Loucy (cell line): ENCODE data around the gene WDR74.

Source experiments
- H2AFZ ChIP-seq: fragments of 200-600 bp; sonication (generic); 2 replicates; pipeline ENCODE4 v1.6.0; 2016; ENCODE audit warnings: antibody characterized with exemption, mild to moderate bottlenecking, low read length, moderate library complexity
- H3F3A ChIP-seq: fragments of 200-600 bp; 2 replicates; pipeline ENCODE4 v1.6.0; 2016; ENCODE audit warnings: antibody characterized with exemption, low read depth, mild to moderate bottlenecking
- H3K27me3 ChIP-seq: fragments of 200-600 bp; sonication (generic); 2 replicates; pipeline ENCODE4 v1.6.1; 2014; ENCODE audit warnings: low read length, mild to moderate bottlenecking; ENCODE audit not compliant: insufficient read depth, poor library complexity, severe bottlenecking
- H3K36me3 ChIP-seq: fragments of 200-600 bp; sonication (generic); 2 replicates; pipeline ENCODE4 v1.6.1; 2016; ENCODE audit warnings: low read length; ENCODE audit not compliant: insufficient read depth
- H3K4me1 ChIP-seq: fragments of 200-600 bp; sonication (generic); 2 replicates; pipeline ENCODE4 v1.5.1; 2014; ENCODE audit warnings: low read length, mild to moderate bottlenecking; ENCODE audit not compliant: insufficient read depth, poor library complexity, severe bottlenecking
- H3K4me2 ChIP-seq: fragments of 200-600 bp; sonication (generic); 2 replicates; pipeline ENCODE4 v1.6.0; 2014; ENCODE audit warnings: antibody characterized with exemption, low read length, low read depth, mild to moderate bottlenecking; ENCODE audit not compliant: poor library complexity, severe bottlenecking
- H3K4me3 ChIP-seq: fragments of 200-600 bp; sonication (generic); 2 replicates; pipeline ENCODE4 v1.5.1; 2014; ENCODE audit warnings: low read length, mild to moderate bottlenecking, mixed read lengths; ENCODE audit not compliant: poor library complexity, severe bottlenecking
- H3K79me2 ChIP-seq: fragments of 200-600 bp; sonication (generic); 2 replicates; pipeline ENCODE4 v1.6.1; 2014; ENCODE audit warnings: low read length; ENCODE audit not compliant: insufficient read depth
- H3K9ac ChIP-seq: fragments of 200-600 bp; sonication (generic); 2 replicates; pipeline ENCODE4 v1.6.0; 2014; ENCODE audit warnings: mild to moderate bottlenecking, low read depth, low read length, moderate library complexity; ENCODE audit not compliant: poor library complexity, severe bottlenecking
- H3K9me2 ChIP-seq: fragments of 200-600 bp; sonication (generic); replicated peaks from 2 replicates; pipeline ENCODE4 v1.6.1; 2016; ENCODE audit warnings: low read depth, low read length, mixed read lengths
- H3K9me3 ChIP-seq: fragments of 200-600 bp; sonication (generic); 2 replicates; pipeline ENCODE4 v1.6.1; 2014; ENCODE audit warnings: mild to moderate bottlenecking, antibody characterized with exemption, low read length, low read depth; ENCODE audit not compliant: insufficient read depth
- H4K20me1 ChIP-seq: fragments of 200-600 bp; sonication (generic); 2 replicates; pipeline ENCODE4 v1.6.0; 2014; ENCODE audit warnings: antibody characterized with exemption, low read length, mild to moderate bottlenecking; ENCODE audit not compliant: insufficient read depth, poor library complexity, severe bottlenecking
- CTCF ChIP-seq: fragments of 200-600 bp; sonication (generic); conservative IDR thresholded peaks from 2 replicates; pipeline ENCODE4 v1.5.1; 2014; ENCODE audit warnings: mild to moderate bottlenecking, antibody characterized with exemption, low read length
- EZH2phosphoT487 ChIP-seq: fragments of 200-600 bp; IDR thresholded peaks from 2 replicates; pipeline ENCODE4 v1.6.1; 2018; ENCODE audit warnings: antibody characterized with exemption, mild to moderate bottlenecking, moderate library complexity, borderline replicate concordance

The WDR74 gene

GRCh38 chr11:62791501-62792201, 47.7 kb downstream of the WDR74 start, which contains the start of gene TMEM223:
Gene TMEM223, minus strand, starts transcription at chr11:62792006. Its CDS starts 12 bp downstream, at chr11:62791994.
- peaks cover 21% of the 10 kb centered on the region for H4K20me1 ChIP-seq
- H3K27me3 ChIP-seq: no peaks in the 10 kb centered on the region
- H3K36me3 ChIP-seq: peaks cover 41% of the 10 kb centered on the region
- peak within 1 kb of the TSS; percentile 96 for H3K4me3 ChIP-seq
- H2AFZ ChIP-seq: peak within 1 kb of the TSS; percentile 77
- peaks cover 27% of the 10 kb centered on the region for H3K4me1 ChIP-seq
- H3K9me2 ChIP-seq: no peaks in the 10 kb centered on the region
- H3F3A ChIP-seq: 0 out of 2 replicates have a peak, but pooled peaks cover 4% of the 10 kb centered on the region
- peak within 1 kb of the TSS; percentile 91 for H3K4me2 ChIP-seq
- H3K9me3 ChIP-seq: no peaks in the 10 kb centered on the region
- no peak for TF ChIP-seq CTCF
- no peak for TF ChIP-seq EZH2phosphoT487
- H3K79me2 ChIP-seq: peaks cover 53% of the 10 kb centered on the region
- H3K9ac ChIP-seq: peak within 1 kb of the TSS; percentile 96

GRCh38 chr11:62789576-62789975, 49.8 kb downstream of the WDR74 start:
- no peaks in the 10 kb centered on the region for H3K9me3 ChIP-seq
- peak overlapping the region; percentile 88 for H3K4me2 ChIP-seq
- peaks cover 21% of the 10 kb centered on the region for H4K20me1 ChIP-seq
- H3K36me3 ChIP-seq: peaks cover 21% of the 10 kb centered on the region; the same call in 1 of the 2 replicates
- no peak overlapping the region for H2AFZ ChIP-seq
- 0 out of 2 replicates have a peak, but pooled peaks cover 4% of the 10 kb centered on the region for H3F3A ChIP-seq
- H3K4me3 ChIP-seq: peak overlapping the region; percentile 15
- peaks cover 33% of the 10 kb centered on the region for H3K4me1 ChIP-seq
- no peaks in the 10 kb centered on the region for H3K9me2 ChIP-seq
- H3K9ac ChIP-seq: no peak overlapping the region
- H3K79me2 ChIP-seq: peaks cover 53% of the 10 kb centered on the region
- no peak for TF ChIP-seq EZH2phosphoT487
- TF ChIP-seq CTCF: no peak
- H3K27me3 ChIP-seq: no peaks in the 10 kb centered on the region

GRCh38 chr11:62788991-62789390, 50.4 kb downstream of the WDR74 start:
- H3K4me3 ChIP-seq: peak overlapping the region; percentile 97

More at GRCh38 chr11:62788991-62789390, 50.4 kb downstream of the WDR74 start:
- Histone ChIP-seq H3K9me2 (no peaks in the 10 kb centered on the region), H3K79me2 (peaks cover 53% of the 10 kb centered on the region), H4K20me1 (peaks cover 21% of the 10 kb centered on the region), H3K4me1 (peaks cover 33% of the 10 kb centered on the region), H3K9me3 (no peaks in the 10 kb centered on the region), H3K9ac (peak overlapping the region; percentile 35), H3K4me2 (peak overlapping the region; percentile 88), H3K36me3 (peaks cover 15% of the 10 kb centered on the region; the same call in 1 of the 2 replicates), H3F3A (0 out of 2 replicates have a peak, but pooled peaks cover 4% of the 10 kb centered on the region), H3K27me3 (no peaks in the 10 kb centered on the region), H2AFZ (no peak overlapping the region)
- TF ChIP-seq CTCF (no peak), EZH2phosphoT487 (no peak)
